ENCODE results near the gene EN2.

The EN2 gene

DNA sequence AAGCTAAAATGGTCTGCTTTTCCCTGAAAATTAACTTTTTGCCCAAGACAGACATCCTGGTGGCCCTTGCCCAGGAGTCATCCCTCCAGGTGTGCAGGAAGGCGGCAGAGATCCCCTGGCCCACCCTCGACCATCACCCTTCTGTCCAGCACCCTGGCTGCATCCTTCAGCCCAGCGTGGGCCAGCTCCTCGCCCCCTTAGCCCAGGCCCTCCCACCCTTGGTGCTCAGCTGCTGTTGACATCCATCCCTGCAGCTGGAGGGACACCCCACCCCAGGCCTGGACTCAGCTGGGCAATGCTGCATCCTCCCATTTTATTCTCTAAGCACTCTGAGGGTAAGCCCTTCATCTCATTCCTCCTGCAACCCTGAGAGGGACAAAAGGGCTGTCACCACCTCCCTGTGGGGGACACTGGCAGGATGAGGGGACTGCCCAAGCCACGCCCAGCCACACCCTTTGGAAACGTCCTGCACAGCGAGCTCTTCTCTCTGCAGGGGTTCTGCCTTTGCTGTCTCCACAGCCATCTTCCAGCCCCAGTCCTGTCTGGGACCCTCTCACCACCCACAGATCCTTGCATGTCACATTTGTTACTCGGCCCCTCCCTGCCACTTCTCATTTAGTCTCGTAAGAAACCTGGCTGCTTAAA is 30.7 kb downstream of the EN2 start:
- no peak for FAIRE-seq

DNA sequence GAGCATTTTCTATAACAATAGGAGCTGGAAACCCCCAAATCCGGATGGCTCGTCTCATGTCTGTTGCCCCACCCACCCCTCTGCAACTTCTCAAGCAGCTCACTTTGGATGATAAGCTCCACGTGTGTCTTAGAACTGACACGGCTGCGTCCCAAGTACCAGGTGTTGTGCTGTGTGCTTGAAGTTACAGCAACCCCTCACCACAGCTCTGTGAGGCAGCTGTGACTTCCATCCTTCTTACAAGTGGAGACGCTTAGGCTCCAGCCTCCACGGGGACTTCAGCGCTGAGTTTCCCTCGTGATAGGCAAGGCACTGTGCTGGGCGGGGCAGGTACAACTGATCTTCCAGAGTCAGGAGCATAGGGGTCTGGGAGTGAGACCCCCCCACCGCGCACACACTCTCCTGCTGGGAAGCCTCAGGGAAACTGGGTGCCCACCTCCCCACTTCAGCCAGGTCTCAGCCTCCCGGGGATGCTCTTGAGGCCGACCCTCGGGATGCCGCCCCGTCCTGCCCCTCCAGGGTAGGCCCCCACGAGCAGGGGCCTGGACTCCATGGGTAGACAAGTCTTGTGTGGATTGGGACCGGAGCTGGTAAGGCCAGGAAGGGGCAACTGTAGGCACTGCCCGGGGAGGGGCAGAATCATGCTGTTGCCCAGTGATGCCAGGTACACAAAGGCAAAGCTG is 31.4 kb downstream of the EN2 start:
- no peak for FAIRE-seq

DNA sequence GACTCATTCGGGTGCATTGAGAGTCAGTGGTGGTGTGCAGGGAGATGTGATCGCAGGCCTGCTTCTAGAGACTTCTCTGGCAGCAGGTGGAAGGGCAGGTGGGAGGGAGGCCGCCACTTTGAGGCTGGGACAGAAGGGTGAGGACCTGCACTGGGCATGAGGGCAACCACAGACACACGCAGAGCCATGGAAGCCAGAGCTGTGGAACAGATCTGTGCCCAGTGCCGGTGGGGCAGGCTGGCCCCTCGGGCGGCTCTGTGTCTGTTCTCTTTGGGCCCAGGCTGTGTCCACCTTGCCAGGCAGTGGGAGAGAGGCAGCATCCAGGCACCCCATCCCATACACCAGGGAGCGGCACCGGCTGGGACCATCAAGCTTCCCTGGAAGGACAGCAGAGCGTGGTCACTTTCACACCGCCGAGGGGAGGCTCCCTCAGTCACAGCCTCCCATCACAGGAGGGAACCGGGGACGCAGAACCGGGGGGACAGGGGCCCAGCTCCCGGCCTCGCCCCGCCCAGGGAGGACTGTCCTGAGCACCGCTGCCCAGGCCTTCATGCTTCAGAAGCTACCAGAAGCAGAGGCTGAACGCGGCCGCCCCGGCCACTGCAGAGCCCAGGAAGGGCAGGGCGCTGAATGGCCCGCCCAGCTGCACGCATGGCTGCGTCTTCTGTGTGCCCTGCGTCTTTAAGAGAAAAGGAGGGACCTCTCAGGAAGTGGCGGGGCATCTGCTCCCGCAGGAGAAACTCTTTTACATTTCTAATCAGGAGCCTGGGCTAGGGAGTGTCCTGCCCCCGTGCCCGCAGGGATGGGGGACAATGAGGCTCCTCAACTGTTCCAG is 32.1 kb downstream of the EN2 start:
- no peak for FAIRE-seq

DNA sequence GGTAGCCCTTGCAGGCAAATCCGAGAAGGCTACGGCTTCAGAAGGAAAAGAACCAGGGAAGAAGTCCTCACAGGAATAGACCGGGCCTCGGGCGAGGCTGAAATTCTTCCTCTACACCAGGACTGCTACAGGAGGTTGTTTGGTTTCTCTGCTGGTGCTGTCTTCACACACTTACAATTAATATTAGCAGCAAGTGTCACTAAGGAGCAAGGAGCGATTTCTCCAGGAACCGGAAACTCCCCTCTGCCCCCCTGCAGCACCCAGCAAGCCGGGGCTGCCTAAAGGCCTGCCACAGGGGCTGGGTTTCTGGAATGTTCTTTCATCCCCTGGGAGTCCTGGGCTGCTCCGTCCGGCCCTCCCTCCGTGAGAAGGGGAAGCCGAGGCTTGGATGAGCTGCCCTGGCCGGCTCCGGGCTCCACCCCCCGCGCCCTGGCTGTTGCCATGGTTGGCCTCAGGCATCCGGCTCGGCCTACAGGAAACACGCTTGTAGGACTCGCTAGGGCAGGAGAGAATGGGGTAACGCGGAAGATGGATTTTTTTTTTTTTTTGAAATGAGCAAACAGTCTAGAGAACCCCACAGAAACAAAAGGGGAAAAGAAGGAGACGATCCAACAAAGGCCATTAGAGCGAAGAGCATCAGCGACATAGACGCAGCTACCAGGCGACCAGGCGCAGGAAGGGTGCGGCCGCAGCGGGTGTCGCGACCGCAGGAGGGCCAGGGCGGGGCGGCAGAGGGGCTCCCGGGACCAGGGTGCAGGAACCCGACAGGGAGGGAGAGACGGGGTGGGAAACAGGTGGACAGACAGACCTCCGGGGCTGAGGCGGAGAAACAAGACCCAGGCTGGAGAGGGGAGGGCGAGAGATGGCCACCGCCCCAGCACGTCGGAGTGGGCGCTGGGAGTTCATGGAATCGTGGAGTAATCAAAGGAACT is 33.0 kb downstream of the EN2 start:
- no peak for FAIRE-seq

DNA sequence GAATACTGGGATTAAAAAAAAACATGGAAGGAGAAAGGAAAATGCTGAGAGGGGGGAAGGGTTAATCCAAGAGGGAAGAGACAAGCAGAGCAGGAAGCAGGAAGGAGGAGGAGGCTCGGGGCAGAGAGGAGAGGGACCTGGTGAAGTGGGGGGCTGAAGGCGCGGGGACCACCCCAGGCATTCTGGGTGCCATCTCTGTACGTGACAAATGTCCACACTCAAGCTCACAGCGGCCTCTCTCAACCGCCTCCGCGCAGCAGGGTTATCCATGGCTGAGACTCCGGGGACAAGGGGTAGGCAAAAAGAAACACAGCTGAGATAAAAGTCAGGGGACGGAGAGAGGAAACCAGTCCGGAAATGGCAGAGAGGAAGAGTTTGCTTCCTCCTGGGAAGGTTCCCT is 33.9 kb downstream of the EN2 start:
- FAIRE-seq: no peak

DNA sequence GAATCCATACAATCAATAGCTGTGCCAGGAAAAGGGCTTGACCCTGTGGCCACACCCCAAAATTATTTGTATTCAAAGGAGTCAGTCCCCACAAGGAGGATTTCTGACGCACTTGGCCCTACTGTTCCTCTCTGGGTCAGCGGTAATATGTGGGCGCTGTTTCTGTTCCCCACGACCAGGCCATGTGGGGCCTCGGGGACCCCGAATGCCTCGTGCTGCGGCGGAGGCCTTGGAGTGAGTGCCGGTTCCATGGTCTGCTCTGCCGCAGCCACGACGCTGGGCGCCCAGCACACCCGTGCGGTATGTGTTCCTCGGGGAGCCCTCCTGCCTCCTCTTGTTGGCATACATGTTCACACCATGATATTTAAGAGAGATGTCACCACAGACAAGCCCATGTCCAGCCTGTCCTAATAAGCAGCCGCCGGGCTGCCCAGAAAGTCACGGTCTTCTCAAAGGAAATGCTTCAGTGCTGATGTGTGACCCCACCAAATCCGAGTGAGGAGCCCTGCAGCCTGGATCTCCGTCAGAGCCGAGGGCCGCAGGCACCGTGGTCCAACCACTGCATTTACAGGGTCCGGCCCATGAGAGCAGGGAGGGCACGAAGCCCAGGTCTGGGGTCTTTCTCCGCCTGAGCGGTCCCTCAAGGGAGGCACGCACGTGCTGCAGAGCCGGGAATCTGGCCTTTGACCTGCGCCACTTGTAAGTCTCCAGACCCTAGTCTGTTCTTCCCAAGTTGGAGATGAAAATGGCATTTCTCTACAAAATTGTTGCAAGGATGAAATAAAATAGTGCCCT is 36.0 kb downstream of the EN2 start:
- no peak for FAIRE-seq

DNA sequence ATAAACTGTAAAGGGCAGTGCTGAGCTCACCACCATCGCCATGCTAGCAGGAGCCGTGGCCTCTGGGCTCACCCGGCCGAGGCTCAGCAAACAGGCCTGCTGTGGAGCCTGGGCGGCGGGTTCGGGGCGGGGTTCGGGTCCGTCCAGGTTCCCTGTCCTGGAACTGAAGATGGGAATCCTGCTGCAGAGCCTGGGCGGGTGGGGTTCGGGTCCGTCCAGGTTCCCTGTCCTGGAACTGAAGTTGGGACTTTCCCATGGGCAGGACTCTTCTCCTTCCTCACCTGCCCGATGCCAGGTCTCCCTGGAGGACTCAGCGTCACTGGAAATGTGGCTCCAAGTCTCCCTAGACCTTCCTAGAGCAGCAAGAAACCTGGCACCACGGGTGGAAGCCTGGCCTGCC is 36.6 kb downstream of the EN2 start:
- no peak for FAIRE-seq

DNA sequence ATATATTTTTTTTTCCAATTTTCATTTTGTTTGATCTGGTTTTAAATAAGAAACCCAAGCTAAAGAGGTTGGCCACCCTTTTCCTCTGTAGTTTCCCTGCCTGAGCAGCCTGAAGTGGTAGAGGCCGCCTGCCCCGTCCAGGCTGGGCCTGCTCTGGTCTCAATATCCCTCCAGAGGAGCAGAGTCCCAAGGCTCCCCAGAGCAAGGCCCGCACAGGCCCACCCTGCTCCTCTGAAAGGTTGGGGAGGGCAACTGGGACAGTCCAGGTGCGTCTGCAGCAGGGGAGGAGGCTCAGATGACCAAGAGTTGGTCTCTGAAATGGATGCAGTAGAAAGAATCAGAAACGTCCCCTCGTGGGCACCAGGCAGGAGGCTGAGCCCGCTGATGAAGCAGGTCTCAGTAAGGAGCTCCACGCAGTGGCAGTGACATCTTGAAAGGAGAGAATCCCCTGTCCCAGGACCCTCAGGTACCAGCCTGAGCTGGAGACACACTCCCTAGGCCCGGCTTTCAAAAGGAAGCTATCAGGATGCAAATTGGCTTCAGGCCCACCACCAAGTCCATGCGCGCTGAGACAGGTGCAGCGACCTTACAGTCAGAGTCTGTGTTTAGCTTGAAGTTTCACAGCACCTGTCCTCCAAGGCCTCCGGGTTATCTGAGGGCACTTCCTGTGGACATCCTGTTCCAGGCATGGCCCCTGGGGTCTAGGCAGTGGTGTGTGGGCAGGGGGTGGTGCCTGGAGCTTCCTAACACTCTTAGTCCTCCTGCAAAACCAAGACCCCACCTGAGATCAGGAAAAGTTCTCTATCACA is 37.7 kb downstream of the EN2 start:
- no peak for FAIRE-seq

DNA sequence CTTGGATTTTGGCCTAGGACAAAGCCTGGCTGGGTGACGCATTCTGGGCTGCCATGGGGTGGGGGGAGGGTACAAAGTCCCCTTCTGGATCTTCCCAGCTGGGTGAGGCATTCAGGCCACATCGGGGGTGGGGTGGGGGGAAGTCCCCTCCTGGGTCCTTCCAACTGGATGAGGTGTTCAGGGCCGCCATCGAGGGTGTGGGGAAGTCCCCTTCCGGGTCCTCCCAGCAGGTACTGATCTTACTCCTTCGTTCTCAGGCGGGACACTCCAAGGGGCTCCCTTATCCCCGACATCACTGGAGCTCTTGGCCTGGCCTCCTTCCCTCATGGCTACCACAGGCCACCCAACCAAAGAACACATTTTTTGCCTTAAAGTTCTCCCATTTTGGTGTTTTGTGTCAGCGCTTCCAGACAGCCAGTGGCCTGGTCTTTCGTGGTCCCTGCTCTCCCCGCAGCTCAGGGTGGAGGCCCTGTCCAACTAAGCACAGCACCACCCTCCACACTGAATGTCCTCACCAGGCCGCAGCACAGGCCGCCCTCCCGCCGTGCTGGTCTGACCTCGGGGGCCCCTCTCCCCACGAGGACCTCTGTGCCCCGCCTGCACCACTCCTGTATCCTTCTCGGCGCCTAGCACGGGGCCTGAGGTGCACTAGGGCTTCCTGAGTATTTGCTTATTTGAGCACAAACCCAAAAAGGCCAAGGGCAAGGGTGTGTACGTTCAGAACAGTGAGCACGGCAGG is 38.5 kb downstream of the EN2 start:
- no peak for FAIRE-seq

DNA sequence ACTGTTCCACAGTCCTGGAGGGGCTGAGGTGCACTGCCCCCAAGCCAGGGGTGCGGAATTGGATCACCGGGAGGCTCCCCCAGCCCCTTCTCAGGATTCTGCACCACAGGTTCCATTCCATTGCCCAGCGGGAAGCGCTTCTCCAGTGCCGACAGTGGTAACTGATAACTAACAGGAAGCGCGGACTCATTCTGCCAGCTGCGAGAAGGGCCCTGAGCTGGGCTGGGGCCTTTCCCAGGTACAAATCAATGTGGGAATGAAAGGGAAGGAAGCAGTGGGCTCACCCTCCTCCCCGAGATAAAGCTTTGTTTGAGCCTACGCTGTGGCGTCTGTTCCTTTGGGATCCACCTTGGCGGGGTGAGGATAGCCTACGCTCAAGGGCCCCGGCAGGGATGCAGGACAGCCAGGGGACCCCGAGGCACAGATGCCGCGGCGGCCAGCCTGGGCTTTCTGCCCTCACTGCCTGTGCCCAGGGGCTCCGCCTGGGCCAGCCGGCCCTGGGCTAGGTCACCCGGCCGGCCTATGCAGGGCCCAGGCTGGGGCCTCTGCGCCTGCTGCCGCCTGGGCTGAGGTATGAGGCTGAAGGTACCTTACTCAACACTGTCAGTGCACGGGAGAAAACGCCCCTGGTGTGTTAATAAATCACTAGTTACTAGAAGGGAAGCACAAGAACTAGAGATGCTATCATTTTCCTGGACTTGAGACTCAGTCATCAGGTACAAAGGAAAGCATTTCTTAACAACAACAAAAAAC is 39.4 kb downstream of the EN2 start:
- no peak for FAIRE-seq

DNA sequence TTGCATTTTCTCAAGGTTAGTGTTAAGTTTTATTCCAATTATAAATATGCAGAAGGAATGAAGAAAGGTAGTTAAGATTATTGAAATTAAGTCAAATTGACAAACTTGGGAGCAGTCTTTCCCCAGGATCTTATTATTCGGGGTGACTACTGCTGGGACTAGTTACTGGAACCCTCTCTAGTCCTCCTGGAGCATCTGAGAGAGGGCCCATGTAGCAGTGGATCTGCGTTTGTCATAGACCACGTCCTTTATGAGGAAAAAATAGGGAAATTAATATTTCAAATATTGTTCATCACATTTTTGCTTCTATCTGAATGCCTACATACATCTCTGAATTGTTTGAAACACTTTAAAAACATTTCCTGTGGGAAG is 47.5 kb downstream of the EN2 start:
- no peak for FAIRE-seq

DNA sequence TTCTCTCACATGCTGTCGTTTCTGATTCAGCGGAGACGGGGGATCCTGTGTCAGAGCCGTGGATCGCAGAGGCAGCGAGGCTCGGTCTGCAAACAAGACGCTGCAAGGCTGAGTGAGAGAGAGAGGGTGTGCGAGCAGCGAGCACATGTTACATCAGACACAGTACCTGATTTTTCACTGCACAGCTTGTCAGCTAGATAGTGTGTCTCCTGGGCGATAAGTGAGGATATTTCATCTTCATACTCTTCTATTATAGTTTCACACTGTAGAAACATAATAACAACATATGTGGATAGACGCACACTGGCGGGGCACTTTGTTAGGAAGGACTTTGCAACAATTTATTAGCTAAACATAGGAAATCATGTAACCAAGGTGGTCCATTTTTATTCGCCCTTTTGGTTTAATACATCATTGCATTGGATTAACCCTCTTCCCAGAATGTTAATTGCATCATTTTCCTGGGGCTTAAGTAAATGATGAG is 49.0 kb downstream of the EN2 start:
- FAIRE-seq: no peak

DNA sequence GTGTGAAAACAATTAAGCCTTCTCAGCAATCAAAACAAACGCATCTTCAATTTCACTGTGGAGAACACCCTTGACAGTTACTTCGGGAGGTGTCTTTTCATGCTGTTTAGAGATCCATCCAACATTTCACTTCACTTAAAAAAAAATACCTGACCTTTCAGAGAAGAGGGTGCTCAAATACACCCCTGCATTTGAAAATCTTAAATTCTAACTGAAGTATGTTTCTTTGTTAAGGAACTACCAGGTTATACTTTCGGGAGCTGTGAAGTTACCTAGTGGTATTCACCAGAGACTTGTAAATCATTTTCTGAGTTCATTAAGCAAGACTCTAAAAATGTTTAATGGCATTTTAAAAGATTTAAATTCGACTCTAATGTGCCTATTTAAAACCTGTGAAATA is 49.6 kb downstream of the EN2 start:
- no peak for FAIRE-seq

DNA sequence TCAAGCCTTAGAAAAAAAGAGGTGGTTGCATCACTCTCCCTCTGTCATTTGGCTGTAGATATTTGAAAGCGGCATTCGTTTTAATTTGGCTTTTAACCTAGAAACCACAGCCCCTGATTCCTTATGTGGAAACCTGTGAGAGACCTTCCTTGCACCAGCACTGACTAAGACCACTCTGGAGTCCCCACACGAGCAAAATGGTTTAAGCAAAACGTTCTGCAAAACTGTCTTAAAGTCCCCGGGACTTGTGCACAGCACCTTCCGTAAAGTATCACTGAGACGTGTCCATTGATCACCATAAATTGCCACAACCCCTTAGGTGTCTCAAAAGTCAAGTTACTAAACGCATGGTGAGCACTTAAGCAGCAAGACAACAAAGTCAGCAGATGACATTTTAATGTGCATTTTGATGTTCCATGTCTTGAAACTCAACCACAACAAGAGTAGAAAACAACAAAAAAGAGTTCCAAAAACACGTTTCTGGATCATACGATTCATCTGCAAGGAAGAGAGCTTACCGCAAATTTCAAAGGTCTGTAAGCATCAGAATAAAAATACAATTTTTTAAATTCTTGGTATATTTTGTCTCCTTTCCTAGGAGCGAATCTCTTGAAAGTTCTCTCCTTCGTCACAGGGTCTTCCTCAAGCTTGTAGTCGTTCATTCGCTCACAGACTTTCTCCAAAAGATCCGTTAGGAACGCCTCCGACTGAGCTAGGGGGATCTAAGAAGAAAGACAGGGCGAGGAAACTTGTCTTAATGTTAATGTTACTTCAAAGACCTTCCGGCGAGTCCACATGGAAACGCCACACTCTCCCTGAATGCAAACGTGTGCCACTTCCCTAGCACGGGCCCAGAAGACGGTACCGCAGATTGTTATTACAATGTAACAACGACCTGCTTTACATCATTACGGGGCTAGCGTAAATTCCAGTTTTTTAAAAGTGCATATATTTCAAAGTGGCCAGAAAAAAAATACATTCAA is 50.7 kb downstream of the EN2 start:
- no peak for FAIRE-seq

DNA sequence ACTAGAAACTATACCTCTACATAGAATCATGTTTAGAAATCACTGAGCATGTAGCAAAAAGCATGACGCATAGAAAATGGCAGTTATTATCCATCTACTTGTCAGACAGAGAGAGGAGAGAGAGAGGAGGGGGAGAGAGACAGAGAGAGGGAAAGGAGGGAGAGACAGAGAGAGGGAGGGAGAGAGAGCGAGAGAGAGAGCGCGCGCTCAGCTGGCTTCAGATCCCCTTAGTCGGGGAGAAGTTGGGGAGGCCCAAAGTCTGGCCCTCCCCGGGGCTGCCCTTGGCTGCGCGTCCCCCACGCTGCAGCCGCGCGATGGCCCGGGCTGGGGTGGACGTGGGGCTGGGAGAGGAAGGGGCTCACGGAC is 51.4 kb downstream of the EN2 start:
- FAIRE-seq: no peak

DNA sequence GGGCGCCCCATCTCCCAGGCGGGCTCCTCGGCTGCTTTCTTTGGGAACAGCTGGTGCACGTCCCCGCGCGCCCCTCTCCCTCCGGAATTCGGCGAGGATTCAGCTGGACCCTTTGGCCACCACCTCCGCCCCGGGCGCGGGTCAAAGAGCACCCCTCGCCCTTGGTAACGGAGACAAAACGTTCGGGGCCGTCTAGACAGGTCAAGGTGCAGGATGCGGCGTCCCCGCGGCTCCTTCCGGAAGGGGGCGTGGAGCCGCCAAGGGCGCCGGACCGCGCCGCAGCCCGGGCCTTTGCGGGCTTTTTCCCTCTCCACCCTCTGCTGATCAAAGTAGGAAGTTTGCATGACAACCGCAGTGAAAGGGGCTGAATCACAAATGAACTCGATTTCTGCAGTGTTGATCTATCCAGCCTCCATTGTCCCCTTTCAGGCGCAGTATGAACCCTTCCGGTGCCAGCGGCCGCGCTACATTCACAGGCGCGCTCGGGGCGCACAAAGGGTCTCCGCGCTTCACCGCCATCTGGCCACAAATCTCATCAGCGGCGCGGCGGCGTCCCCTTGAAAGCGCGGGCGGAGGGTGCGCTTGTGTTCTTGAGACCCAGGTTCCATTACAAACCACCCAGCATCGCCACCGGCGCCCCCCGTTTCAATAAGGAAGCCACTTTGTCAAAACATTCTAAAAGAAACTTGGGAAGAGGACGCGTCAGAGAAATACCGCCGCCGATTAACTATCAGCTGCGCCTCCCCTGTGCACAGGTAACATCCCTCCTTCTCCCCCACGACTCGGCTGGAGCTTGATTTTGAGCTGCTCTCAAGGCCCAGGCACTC is 52.0 kb downstream of the EN2 start:
- FAIRE-seq: no peak

DNA sequence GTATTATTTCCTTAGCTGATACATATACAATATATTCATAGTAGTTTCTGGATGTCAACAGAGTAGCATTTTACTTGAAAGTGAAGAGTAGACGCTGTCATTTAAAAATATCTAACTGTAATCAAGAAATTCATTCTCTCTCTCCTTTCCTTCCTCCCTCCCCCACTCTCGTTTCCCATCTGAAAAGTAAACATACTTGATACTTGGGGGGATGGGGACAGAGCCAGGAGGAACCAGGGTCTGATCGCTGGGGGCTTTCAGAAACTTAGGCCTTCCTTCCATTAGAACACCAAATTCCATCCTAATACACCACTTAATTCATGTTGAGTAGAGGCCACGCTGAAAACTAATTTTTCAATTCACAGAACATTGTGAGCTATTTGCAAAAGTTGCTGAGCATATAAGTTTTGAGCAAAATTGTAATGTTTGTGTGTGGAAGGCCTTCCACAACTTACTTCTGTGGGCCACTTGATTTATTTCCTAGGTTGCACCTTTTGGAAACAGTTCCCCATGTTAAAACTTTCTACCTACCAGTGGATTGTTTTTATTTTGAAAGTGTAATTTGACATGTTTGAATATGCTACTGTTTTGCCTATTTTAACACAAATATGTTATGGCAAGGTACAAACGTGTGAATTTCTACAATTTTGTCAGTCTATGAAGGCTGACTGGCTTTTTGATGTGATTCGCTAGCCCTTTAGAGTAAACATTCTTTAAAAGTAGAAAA is 53.2 kb downstream of the EN2 start:
- no peak for FAIRE-seq
